ENCODE data around the gene ADCY6. TPM values are rescaled to one million over a fixed set of nuclear protein-coding genes. Genes with fewer than 3 reads are reported as not detected.

Gene ADCY6
- total and polyA plus RNA-seq, 2 of the 4 experiments (the other 2 are of a cell fraction): 18.5 to 34.4 TPM

DNA sequence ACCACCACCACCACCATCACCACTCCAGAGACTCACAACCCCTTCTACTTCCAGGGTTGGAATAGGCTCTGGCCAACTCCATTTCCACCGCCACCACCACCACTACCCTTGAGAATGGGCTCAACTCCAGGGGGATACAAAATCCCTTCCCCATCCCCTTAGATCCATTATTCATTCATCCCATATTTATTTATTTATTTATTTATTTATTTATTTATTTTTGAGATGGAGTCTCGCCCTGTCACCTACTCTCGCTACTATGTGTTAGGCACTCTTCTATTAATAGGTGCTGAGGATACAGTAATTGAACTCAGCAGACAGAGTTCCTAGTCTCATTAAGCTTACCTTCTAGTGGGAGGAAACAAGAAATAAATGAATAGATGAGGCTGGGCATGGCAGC lies 4.8 kb upstream of the ADCY6 start:
- in situ Hi-C loops (cut with MboI; ENCODE audit: low sequenced_read_pairs): loop anchor here (25.0 kb wide), 1 partner anchor 256 kb away; the partner anchor contains the start of gene OR8S1
- Histone ChIP-seq H2BK5ac (ENCODE audit: low read depth, low read length, poor library complexity, severe bottlenecking) (no peak overlapping the region), H3K56ac (ENCODE audit: extremely low read depth, insufficient read depth, low read length) (no peak overlapping the region), H3K23ac (ENCODE audit: low read depth, low read length) (no peak overlapping the region), H4K5ac (ENCODE audit: low read depth, low read length) (no peak overlapping the region), H3K4me3 (ENCODE audit: insufficient read depth, low read depth, low read length) (no peak overlapping the region), H3K79me1 (ENCODE audit: low read depth in 1 of 2, low read length in 2 of 2) (peaks cover 0 to under 1% of the 10 kb centered on the region in 2 experiments; a peak in 1 of 4 replicates), H3K4me2 (ENCODE audit: low read depth, low read length) (no peak overlapping the region), H2AK5ac (ENCODE audit: low read depth, low read length) (no peak overlapping the region), H3K9me3 (ENCODE audit: control insufficient read depth, insufficient read depth, low read length) (no peaks in the 10 kb centered on the region), H3K18ac (ENCODE audit: low read depth, low read length) (no peak overlapping the region), H2BK15ac (ENCODE audit: low read depth, low read length) (no peak overlapping the region; the same call in 2 of the 3 replicates), H2BK20ac (ENCODE audit: low read depth, low read length) (no peak overlapping the region), H4K20me1 (ENCODE audit: insufficient read depth, low read length) (no peaks in the 10 kb centered on the region), H3K4me1 (ENCODE audit: control insufficient read depth, insufficient read depth, low read length) (peaks cover 2% of the 10 kb centered on the region; the same call in 1 of the 2 replicates), H4K8ac (ENCODE audit: low read depth in 2 of 2, low read length in 2 of 2) (no peak overlapping the region), H3K4ac (ENCODE audit: low read depth, low read length) (no peak overlapping the region), H2AFZ (replicated peaks; ENCODE audit: low read length, poor library complexity) (no peak overlapping the region), H2BK120ac (ENCODE audit: low read depth, low read length) (no peak overlapping the region), H4K91ac (ENCODE audit: insufficient read depth, low read depth, low read length) (no peak overlapping the region), H3K27ac (ENCODE audit: insufficient read depth, low read length) (no peak overlapping the region), H3K14ac (replicated peaks; ENCODE audit: low read depth, low read length) (no peak overlapping the region), H3K27me3 (ENCODE audit: control insufficient read depth, insufficient read depth, low read length) (no peaks in the 10 kb centered on the region), H2AK9ac (replicated peaks; ENCODE audit: low read depth, low read length, poor library complexity) (no peak overlapping the region), H3K9me1 (ENCODE audit: insufficient read depth, low read length) (peaks cover 10% of the 10 kb centered on the region; the same call in 1 of the 2 replicates), H3K36me3 (ENCODE audit: control insufficient read depth, insufficient read depth, low read length) (no peaks in the 10 kb centered on the region), H3K9ac (ENCODE audit: low read depth, low read length) (no peak overlapping the region)
- ChIA-PET POLR2A (ENCODE audit: unreplicated experiment) (interaction anchor here (1.0 kb wide), 1 partner anchor 19 kb away, joined by 3 read pairs; no protein-coding TSS in a partner anchor), CTCF (interaction anchor here (2.3 kb wide), 1 partner anchor 21 kb away, joined by 11 read pairs; no protein-coding TSS in a partner anchor)
- BruUV-seq (replicated peaks): no TSS peak
- WGBS, 2 experiments (ENCODE audit: extremely low coverage in 2 of 2, insufficient read length in 1 of 2): no CpG with 5 or more reads among the region's 3 CpGs
- ATAC-seq (ENCODE audit: low read depth) (no peak), DNase-seq (no peak)
- TF ChIP-seq RAD21 (IDR thresholded peaks at IDR 0.05; ENCODE audit: low read length) (no peak), CEBPB (IDR thresholded peaks at IDR 0.05; ENCODE audit: low read depth, low read length) (no peak), BHLHE40 (IDR thresholded peaks at IDR 0.05; ENCODE audit: low read depth, low read length) (no peak), USF2 (IDR thresholded peaks at IDR 0.05; ENCODE audit: low read depth, low read length) (no peak), MAZ (IDR thresholded peaks at IDR 0.05; ENCODE audit: borderline replicate concordance, low read depth, low read length) (no peak)
- intact Hi-C loops (cut with micrococcal nuclease): no loop called here
- dilution Hi-C loops (cut with HindIII; ENCODE audit: low sequenced_read_pairs, unreplicated experiment): no loop called here

Measured in IMR-90 (cell line).